HFF-Myc (cell line): ENCODE results near the gene NLRC4.

Source experiments
- DNase-seq: peaks from one replicate; pipeline ENCODE4 v3.0.0-alpha.2; 2011; ENCODE audit warnings: low read depth; ENCODE audit errors: extremely low read depth
- H3K4me3 ChIP-seq: replicated peaks from 2 replicates; pipeline ENCODE4 v1.5.1; 2011; ENCODE audit warnings: low read depth, mild to moderate bottlenecking, control low read depth, low read length
- TF ChIP-seq, protein P1 (sequence below): IDR thresholded peaks from 2 replicates; pipeline ENCODE4 v1.5.1; 2012; ENCODE audit warnings: mild to moderate bottlenecking, low read depth, low read length, control low read depth; ENCODE audit errors: missing control alignments

Gene NLRC4

GRCh38 chr2:32271063-32271462 lies 6.4 kb upstream of the NLRC4 start:
- TF ChIP-seq, protein P1, sequence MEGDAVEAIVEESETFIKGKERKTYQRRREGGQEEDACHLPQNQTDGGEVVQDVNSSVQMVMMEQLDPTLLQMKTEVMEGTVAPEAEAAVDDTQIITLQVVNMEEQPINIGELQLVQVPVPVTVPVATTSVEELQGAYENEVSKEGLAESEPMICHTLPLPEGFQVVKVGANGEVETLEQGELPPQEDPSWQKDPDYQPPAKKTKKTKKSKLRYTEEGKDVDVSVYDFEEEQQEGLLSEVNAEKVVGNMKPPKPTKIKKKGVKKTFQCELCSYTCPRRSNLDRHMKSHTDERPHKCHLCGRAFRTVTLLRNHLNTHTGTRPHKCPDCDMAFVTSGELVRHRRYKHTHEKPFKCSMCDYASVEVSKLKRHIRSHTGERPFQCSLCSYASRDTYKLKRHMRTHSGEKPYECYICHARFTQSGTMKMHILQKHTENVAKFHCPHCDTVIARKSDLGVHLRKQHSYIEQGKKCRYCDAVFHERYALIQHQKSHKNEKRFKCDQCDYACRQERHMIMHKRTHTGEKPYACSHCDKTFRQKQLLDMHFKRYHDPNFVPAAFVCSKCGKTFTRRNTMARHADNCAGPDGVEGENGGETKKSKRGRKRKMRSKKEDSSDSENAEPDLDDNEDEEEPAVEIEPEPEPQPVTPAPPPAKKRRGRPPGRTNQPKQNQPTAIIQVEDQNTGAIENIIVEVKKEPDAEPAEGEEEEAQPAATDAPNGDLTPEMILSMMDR = no peak
- no peak for DNase-seq
- no peak overlapping the region for H3K4me3 ChIP-seq

DNA sequence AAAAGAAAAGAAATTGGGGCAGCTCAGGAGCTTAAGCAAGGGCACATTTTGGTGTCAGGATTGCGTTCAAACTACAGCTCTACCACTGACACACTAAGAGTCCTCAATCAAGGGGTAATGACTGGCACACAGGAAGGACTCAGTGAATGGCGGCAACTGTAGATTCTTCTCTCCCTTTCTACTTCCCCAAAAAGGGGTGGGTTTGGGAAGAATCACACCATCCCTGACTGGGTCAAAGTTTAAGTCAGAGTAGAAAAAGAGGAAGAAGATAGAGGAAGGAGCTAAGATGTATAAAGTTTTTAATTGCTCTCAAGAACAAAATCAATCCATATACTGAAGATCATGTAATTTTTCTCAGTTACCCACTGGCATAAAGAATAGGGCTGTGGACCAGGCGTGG lies 2.6 kb downstream of the NLRC4 start:
- no peak for DNase-seq
- TF ChIP-seq, protein P1 = no peak
- no peak overlapping the region for H3K4me3 ChIP-seq

GRCh38 chr2:32260376-32260775 lies 4.3 kb downstream of the NLRC4 start:
- H3K4me3 ChIP-seq = no peak overlapping the region
- no peak for DNase-seq
- TF ChIP-seq, protein P1 = no peak

DNA sequence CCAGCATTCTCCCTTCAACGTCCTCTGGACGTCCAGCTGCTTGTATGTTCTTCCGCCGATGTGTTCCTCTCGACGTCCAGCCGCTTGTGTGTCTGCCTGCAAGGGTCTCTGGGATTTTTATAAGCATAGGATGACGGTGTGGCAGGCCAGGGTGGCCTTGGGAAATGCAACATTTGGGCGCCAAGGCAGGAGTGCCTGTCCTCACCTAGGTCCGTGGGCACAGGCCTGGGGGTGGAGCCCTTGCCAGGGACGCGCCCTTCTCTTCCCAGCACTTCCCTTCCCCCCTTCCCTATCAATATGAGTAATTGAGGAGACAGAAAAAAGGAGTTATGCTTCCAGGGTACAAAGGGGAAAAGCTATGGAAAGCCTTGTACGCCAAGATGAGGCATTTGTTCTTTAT lies 6.4 kb downstream of the NLRC4 start:
- H3K4me3 ChIP-seq = no peak overlapping the region
- DNase-seq = no peak
- TF ChIP-seq, protein P1 = no peak

GRCh38 chr2:32250290-32250689 lies 14.4 kb downstream of the NLRC4 start:
- TF ChIP-seq, protein P1 = no peak
- no peak for DNase-seq
- H3K4me3 ChIP-seq = no peak overlapping the region

- TF ChIP-seq, protein P1 = no peak
- H3K4me3 ChIP-seq = no peak overlapping the region
- peak; percentile 4 for DNase-seq
These were observed 14.9 kb downstream of the NLRC4 start for GRCh38 chr2:32249731-32250236.

GRCh38 chr2:32248299-32248698 lies 16.4 kb downstream of the NLRC4 start:
- H3K4me3 ChIP-seq = no peak overlapping the region
- TF ChIP-seq, protein P1 = no peak
- no peak for DNase-seq
